ENCODE data around the gene ANKRD34A.

GRCh38 chr1:145959333-145959732 is 5.0 kb downstream of the ANKRD34A start:
- TF ChIP-seq CTCF (IDR thresholded peaks at IDR 0.05), result no peak
- no peak for TF ChIP-seq POLR2AphosphoS5 (IDR thresholded peaks at IDR 0.05; ENCODE audit: insufficient read depth in 1 of 2, low read depth in 1 of 2)
- no peak for TF ChIP-seq POLR2A (IDR thresholded peaks at IDR 0.05)

Data from vagina (tissue), 2 donors.